RPMI8226 (cell line): ENCODE results near the gene TMEM181.
"Not testable (repeated sequence)": the region's sequence is repeated elsewhere in the genome, so short reads cannot be mapped to it uniquely, and the experiment has no call there.

Experiments used
- DNase-seq: peaks from one replicate; pipeline ENCODE4 v3.0.0-alpha.2; 2015

Gene TMEM181

GRCh38 chr6:158643836-158644230, 83.9 kb downstream of the TMEM181 start:
- peak; percentile 15 for DNase-seq

GRCh38 chr6:158644231-158645063, 84.6 kb downstream of the TMEM181 start, which contains the start of gene DYNLT1:
DYNLT1 (minus strand) TSS chr6:158644743; CDS start chr6:158644708, 35 bp downstream.
- peak; percentile 90 for DNase-seq

- DNase-seq = no peak
Measured at GRCh38 chr6:158645064-158646022, 85.5 kb downstream of the TMEM181 start.

DNA sequence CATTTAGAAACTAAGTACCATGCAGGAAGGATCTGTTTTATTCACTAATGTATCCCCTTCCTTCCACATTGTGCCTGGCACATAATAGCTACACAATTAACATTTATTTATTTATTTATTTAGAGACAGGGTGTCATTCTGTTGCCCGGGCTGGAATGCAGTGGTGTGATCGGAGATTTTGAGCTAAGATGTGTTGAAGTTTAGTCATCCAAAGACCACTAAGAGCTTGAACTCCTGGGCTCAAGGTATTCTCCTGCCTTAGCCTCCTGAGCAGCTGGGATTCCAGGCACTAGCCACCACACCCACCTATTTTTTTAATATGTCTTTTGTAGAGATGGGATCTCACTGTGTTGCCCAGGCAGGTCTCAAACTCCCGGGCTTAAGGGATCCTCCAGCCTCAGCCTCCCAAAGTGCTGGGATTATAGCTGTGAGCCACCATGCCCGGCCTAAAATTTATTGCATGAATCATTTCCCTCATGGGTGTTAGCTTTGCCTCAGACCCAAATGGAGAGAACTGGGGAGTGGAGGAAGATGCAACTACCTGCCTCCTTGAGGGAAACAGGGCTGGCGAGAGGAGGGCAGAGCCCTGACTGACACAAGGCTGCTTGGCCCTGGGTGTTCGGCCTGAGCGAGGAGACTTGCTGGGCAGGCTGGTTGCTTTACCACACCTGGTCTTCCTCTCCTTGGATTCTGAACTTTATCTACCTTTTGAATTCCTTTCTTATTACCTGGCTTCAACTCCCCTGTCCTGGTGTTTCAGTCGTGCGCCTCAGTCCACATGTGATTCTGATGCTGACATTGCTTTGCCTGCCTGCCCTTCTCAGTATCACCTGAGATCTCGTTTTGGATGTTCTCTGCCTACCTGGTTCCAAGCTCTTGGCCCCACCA, 86.4 kb downstream of the TMEM181 start:
- no peak for DNase-seq

GRCh38 chr6:158647501-158647900, 87.6 kb downstream of the TMEM181 start:
- DNase-seq = no peak

GRCh38 chr6:158648682-158649131, 88.8 kb downstream of the TMEM181 start:
- no peak for DNase-seq

DNA sequence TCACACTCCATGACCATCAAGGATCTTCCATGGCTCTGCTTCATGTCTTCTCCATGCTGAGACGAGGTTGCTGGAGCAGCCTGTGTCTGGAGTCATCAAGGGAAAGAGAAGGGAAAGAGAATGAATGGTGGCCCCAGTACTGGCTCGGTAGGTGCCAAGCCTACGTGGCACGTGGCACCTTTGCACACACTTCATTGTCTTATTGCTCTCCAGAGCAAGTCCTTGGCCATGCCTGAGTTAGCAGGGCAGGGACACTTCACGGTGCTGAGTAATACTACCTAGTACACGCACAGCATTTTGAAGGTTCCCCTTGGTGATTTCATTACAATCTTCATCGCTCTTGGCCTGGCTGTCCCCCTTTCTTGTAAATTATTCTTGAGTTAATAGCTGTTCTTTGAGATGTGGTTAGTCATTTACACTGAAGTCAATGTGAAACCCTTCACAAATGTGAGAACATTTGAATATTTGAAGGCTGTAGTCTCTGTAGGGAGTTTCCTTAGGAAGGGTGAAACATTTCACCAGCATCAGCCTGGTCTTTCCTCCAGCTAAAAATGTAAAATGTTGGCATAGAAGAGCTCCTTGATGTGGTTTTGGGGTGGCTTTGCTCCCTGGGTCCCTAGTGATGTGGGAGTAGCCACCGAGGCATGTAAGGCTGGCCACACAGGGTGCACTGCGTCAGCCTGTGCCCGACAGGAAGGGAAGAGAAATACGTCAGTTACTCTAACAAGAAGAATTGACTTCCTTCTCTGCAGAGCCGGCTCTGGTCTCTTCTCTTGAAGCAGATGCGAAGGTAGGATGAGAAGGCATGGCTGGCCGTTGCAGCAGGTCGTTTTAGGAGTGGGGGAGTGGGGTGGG, 89.6 kb downstream of the TMEM181 start, which contains the start of gene SYTL3:
Gene SYTL3 (plus strand): TSS at position 766 of the 855 bp plus-strand sequence. CDS start 13,215 bp downstream, outside the sequence.
- peak; percentile 15 for DNase-seq

GRCh38 chr6:158651981-158652737, 92.3 kb downstream of the TMEM181 start:
- DNase-seq = not testable (repeated sequence)

DNA sequence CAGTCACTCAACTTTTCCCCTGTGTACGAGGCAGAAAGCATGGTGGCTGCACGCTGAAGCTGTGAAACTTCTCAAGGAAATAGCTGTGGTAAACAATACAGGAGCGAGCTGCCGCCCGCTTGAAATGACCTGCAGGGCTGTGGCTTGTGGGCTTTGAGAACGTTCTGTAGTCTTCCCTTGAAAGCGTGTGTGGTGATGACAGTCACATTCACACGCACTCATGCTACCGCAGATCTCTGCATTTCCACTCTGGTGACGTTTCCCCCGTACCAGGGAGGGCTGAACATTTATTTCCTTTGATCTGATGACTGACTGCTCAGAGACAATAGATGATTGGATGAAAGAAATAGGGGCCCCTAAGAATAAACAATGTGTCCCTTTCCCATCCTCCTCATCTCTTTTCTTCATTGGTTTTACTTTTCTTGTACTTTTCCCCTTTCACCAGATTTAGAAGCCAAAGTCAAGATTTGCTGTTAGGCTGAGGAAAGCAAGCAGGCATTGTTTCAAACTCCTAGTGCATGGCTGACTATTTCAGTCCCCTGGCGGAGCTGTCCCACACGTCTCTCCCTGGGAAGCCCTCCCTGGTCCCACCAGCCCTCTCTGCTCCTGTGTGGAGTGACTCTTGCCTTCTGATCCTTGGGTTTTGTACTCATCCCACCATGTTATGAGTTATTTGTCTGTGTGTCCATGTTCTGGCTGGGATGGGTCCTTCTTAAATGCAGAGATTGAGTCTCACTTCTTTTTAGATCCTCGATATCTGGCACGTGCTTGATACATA, 93.9 kb downstream of the TMEM181 start:
- DNase-seq = peak; percentile 30

- no peak for DNase-seq
Measured at GRCh38 chr6:158654498-158654897, 94.6 kb downstream of the TMEM181 start.

DNA sequence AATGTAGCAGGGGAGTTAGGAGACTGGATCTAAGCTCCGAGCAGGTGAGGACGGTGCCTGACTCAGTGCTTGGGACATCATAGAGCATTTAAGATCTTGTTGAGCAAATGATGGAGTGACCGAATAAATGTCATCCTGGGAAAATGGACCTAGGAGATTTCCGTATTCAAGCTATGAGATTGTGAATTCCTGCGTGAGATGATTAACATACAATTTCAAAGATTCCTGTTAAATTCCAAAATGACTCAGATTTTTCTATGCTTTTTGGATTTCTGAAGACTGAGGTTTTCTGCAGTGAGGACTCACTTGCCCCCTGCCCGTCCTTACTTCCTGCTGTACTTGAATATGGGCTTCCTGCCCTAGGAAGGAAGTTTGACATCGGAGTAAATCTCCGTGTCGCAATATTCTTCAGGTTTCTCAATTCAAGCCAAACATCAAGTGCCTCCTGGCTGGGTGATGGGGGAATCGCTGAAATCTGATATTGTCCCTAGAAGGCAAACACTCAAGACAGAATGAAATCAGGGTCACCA, 95.1 kb downstream of the TMEM181 start:
- no peak for DNase-seq

DNA sequence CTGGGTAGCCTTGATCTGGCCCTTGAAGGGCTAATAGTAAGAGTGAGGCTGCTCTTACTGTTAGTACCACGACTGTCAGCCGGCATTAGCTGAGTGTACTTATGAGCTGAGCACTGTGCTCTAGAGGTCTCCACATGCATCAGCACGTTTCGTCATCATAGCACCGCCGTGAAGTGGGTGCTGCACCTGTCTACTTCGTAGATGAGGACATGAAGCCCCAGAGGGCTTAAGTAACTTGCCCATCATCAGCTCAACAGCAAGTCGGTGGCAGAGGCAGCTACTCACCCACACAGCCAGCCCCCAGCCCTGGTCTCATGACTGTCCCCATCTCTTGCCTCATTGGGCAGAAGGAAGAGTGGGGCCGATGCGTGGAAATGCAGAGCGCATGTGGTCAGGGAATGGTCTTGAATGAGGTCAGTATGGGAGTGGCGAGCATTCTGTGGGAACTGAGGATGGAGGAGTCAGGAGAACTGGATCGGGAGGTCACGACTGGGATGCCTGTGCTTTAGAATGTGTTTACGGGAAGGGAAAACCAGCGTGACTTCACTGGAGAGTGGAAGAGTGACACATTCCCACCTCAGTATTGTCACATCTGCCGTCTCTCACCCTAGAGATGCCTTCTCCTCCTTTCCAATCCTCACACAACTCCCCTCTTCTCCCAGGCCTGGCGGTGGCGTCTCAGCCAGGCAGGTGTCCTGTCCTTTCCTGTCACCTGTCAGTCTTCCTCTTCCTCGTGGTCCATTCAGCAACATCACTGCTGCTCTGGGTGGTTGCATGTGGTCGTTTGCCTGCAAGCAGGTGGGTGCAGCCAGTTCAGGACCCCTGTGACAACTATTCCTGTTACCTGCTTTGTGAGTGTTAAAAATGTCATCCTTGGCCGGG, 95.9 kb downstream of the TMEM181 start:
- DNase-seq = no peak

DNA sequence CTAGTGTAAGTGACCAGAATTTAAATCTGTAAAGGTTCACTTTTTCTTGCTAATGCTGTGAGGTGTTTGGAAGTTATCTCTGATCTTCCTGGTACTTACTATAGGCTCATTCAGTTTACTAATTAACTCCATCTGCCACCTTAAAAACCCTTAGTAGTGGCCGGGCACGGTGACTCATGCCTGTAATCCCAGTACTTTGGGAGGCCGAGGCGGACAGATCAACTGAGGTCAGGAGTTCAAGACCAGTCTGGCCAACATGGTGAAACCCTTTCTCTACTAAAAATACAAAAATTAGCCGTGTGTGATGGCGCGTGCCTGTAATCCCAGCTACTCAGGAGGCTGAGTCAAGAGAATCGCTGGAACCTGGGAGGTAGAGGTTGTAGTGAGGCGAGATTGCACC, 97.1 kb downstream of the TMEM181 start:
- not testable (repeated sequence) for DNase-seq

DNA sequence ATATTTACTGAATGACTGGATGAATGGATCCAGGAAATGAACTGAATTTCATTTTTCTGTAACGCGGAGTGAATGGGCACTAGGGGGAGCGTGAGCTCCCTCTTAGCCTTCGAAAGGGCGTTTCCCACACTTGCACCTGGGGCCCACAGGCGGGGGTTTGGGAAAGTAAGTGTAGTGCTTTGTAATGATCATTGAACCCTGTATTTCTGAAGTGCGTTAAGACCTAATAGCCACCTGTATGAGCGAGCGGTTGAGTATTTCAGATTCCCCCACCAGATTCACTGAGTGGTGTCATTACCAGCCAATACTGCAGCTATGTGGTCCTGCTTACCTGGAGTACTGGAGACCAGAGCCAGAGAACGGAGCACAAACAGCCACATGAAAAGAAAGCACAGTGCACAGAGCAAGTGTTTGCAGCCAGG, 100.5 kb downstream of the TMEM181 start:
- DNase-seq = peak; percentile 70

- DNase-seq = no peak
Measured at GRCh38 chr6:158661156-158661685, 101.3 kb downstream of the TMEM181 start.

- no peak for DNase-seq
Measured at GRCh38 chr6:158662607-158662953, 102.7 kb downstream of the TMEM181 start.

DNA sequence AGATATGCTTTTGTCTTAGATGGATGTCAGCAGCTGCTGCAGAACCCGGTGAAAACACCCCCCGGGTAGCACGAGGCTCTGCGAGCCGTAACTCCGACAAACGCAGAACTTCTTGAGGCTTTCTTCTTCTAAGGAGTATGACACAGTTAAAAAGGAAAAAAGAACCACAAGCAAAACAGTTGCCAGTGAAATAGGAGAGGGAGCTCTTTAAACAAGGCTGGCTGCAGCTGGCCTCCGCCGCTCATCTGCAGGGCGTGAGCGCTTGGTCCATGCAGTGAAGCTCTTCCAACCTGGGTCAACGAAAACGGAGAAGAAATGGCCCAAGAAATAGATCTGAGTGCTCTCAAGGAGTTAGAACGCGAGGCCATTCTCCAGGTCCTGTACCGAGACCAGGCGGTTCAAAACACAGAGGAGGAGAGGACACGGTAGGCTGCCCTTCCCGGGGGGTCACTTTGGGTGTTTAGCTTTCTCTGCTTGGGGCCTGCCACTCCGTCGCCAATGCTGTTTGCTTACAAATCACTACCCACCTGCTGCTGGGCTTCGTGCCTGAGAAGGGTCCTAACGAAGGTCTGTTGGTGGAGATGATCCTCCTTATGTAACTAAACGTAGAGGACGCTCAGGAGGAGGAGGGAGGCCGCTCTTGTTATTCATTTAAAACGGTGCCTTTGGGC, 103.2 kb downstream of the TMEM181 start:
- no peak for DNase-seq
